HepG2 (cell line): ENCODE results near the gene DLG4. TPM values are rescaled to one million over a fixed set of nuclear protein-coding genes. Genes with fewer than 3 reads are reported as not detected.

ENCODE experiments used
- CEBPG ChIP-seq: IDR thresholded peaks from 2 replicates; pipeline ENCODE4 v1.6.1; 2016
- FOXJ3 ChIP-seq: sonication (generic); formaldehyde crosslinking; IDR thresholded peaks from 2 replicates; pipeline ENCODE4 v1.4.0; 2020; ENCODE audit warnings: missing genetic modification reagents, mild to moderate bottlenecking, borderline replicate concordance
- HMG20B ChIP-seq: conservative IDR thresholded peaks from 2 replicates; pipeline ENCODE4 v1.6.1; 2016; ENCODE audit warnings: missing genetic modification reagents, missing compliant biosample characterization
- IRF1 ChIP-seq: sonication (generic); formaldehyde crosslinking; IDR thresholded peaks from 2 replicates; pipeline ENCODE4 v1.4.0; 2020; ENCODE audit warnings: low read depth, mild to moderate bottlenecking, missing genetic modification reagents
- KDM3A ChIP-seq: IDR thresholded peaks from 2 replicates; pipeline ENCODE4 v1.6.1; 2018; ENCODE audit warnings: low read depth, missing compliant biosample characterization
- NFAT5 ChIP-seq: sonication (generic); formaldehyde crosslinking; IDR thresholded peaks from 2 replicates; pipeline ENCODE4 v1.4.0; 2020; ENCODE audit warnings: missing genetic modification reagents
- REPIN1 ChIP-seq: sonication (generic); formaldehyde crosslinking; IDR thresholded peaks from 2 replicates; pipeline ENCODE4 v1.8.0; 2022; ENCODE audit warnings: missing genetic modification reagents, low read depth, mild to moderate bottlenecking, borderline replicate concordance
- ZEB1 ChIP-seq: IDR thresholded peaks from 2 replicates; pipeline ENCODE4 v1.6.1; 2012; ENCODE audit warnings: mild to moderate bottlenecking, low read depth, inconsistent platforms; ENCODE audit not compliant: insufficient replicate concordance
- ZNF672 ChIP-seq: sonication (generic); formaldehyde crosslinking; IDR thresholded peaks from 2 replicates; pipeline ENCODE4 v1.8.1; 2022; ENCODE audit warnings: missing genetic modification reagents
- polyA plus RNA-seq, 8 experiments: library from polyadenylated mRNA; depleted of rRNA in 3 of 8; stranded (reverse) in 7 of 8; unstranded in 1 of 8; fragments of >200 nt; fragmentation: Illumina TruSeq in 4 of 8; extraction: Trizol in 4 of 8; gene quantifications; 2 replicates each; pipeline versions ENCODE4 v1.2.1 to v1.2.3, GENCODE V29; 2011 to 2016; ENCODE audit warnings: low read depth in 4 of 8, missing spikeins in 1 of 8, mixed read lengths in 1 of 8; ENCODE audit not compliant: insufficient read depth in 1 of 8
- total RNA-seq, 5 experiments: library from RNA; depleted of rRNA; stranded (reverse); fragments of >200 nt; fragmentation: Illumina TruSeq; extraction: Trizol; gene quantifications; 2 replicates each; pipeline ENCODE4 v1.2.3, GENCODE V29; 2016; ENCODE audit warnings: low read depth in 1 of 5

DLG4 gene
- total and polyA plus RNA-seq, 2 of the 13 experiments (the other 11 are each of a cell fraction or from before 2014, with no cell fraction given), result 0.71 to 4.3 TPM

DNA sequence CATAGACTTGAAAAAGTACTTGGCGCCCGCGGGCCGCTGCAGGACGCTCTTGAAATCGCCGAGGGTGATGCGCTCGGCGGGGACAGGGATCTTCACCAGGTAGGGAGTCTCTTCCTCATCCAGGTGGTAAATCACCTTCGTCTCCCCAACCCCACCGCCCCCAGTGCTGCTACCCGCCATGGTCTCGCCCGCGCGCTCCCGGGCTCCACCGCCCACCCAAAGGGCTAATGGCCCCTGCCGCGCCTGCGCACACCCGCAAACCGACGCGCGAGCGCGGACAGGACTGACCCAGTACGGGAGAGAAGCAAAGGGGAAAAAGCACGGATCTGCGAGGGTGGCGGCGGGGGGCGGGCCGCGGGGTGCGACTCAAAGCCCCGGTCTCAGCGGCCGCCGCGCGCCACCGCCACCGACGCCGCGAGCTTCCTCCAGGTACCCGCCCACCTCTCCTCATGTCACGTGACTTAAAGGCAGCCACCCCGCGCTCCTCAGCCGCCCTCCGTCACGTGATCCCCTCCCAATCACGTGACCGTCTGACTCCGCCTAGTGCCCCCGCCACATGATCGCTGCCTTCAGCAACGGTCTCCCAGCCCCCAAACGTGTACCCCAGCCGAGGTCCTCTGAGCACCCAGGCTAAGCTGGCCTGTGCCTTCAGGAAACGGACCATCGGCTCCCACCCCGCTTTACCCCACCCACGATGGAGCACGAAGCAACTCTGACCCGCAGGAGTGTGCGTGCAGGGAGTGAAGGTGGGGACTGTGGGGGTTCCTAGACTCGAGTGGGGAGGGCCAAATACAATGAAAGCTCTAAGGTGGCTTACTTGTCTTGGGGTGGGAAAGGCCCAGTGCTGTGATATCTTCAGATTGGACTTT, 14.7 kb upstream of the DLG4 start, which contains the start of gene DVL2 (continued):
- 0 out of 2 replicates have a peak, but pooled peaks have one; percentile 74 for TF ChIP-seq ZNF672
- TF ChIP-seq IRF1 (CRISPR knock-in tag), result no peak
- peak; percentile 81; the same call in 1 of the 2 replicates for TF ChIP-seq REPIN1 (CRISPR knock-in tag)
- peak; percentile 49; the same call in 1 of the 2 replicates for TF ChIP-seq CEBPG (CRISPR knock-in tag)
- TF ChIP-seq FOXJ3 (CRISPR knock-in tag), result 0 out of 2 replicates have a peak, but pooled peaks have one; percentile 24
- peak; percentile 72; the same call in 1 of the 2 replicates for TF ChIP-seq NFAT5 (CRISPR knock-in tag)
- no peak for TF ChIP-seq HMG20B
- TF ChIP-seq KDM3A (CRISPR knock-in tag), result peak; percentile 43; the same call in 1 of the 2 replicates
- TF ChIP-seq ZEB1, result no peak
